ENCODE measurements around the gene GALNT18. TPM values are rescaled to one million over a fixed set of nuclear protein-coding genes. Genes with fewer than 3 reads are reported as not detected.

Gene GALNT18
- total RNA-seq, 1 donor from 2014 or later = 11.7 TPM

- H3K4me3 Mint-ChIP-seq = no peak overlapping the region
- H3K27me3 Mint-ChIP-seq = no peaks in the 10 kb centered on the region
- H3K27ac Mint-ChIP-seq = no peak overlapping the region
- no peak for DNase-seq (ENCODE audit: extremely low spot score, unreplicated experiment)
- no peaks in the 10 kb centered on the region for H3K9me3 Mint-ChIP-seq
- peaks cover 10% of the 10 kb centered on the region for H3K4me1 Mint-ChIP-seq (ENCODE audit: unreplicated experiment)
- no peaks in the 10 kb centered on the region for H3K36me3 Mint-ChIP-seq
- no peak for TF ChIP-seq CTCF (conservative IDR thresholded peaks at IDR 0.05)
Measured at GRCh38 chr11:11537372-11537771, 84.4 kb downstream of the GALNT18 start.

GRCh38 chr11:11536650-11537049 lies 85.2 kb downstream of the GALNT18 start:
- H3K4me1 Mint-ChIP-seq (ENCODE audit: unreplicated experiment) = peaks cover 13% of the 10 kb centered on the region
- H3K4me3 Mint-ChIP-seq = no peak overlapping the region
- no peaks in the 10 kb centered on the region for H3K9me3 Mint-ChIP-seq
- H3K27me3 Mint-ChIP-seq = peaks cover 3% of the 10 kb centered on the region
- no peak for DNase-seq (ENCODE audit: extremely low spot score, unreplicated experiment)
- no peak for TF ChIP-seq CTCF (conservative IDR thresholded peaks at IDR 0.05)
- H3K36me3 Mint-ChIP-seq = no peaks in the 10 kb centered on the region
- no peak overlapping the region for H3K27ac Mint-ChIP-seq

GRCh38 chr11:11535611-11536010 lies 86.2 kb downstream of the GALNT18 start:
- Mint-ChIP-seq H3K36me3 (no peaks in the 10 kb centered on the region), H3K27ac (no peak overlapping the region), H3K4me3 (no peak overlapping the region), H3K4me1 (ENCODE audit: unreplicated experiment) (peaks cover 15% of the 10 kb centered on the region), H3K9me3 (no peaks in the 10 kb centered on the region), H3K27me3 (peaks cover 3% of the 10 kb centered on the region)
- DNase-seq (ENCODE audit: extremely low spot score, unreplicated experiment) = no peak
- no peak for TF ChIP-seq CTCF (conservative IDR thresholded peaks at IDR 0.05)

GRCh38 chr11:11534981-11535380 lies 86.8 kb downstream of the GALNT18 start:
- Mint-ChIP-seq H3K36me3 (no peaks in the 10 kb centered on the region), H3K4me1 (ENCODE audit: unreplicated experiment) (peaks cover 15% of the 10 kb centered on the region), H3K27me3 (peaks cover 3% of the 10 kb centered on the region), H3K4me3 (no peak overlapping the region), H3K27ac (no peak overlapping the region), H3K9me3 (no peaks in the 10 kb centered on the region)
- no peak for DNase-seq (ENCODE audit: extremely low spot score, unreplicated experiment)
- no peak for TF ChIP-seq CTCF (conservative IDR thresholded peaks at IDR 0.05)

GRCh38 chr11:11533751-11534150 lies 88.1 kb downstream of the GALNT18 start:
- TF ChIP-seq CTCF (conservative IDR thresholded peaks at IDR 0.05) = no peak
- Mint-ChIP-seq H3K9me3 (no peaks in the 10 kb centered on the region), H3K27me3 (peaks cover 3% of the 10 kb centered on the region), H3K4me1 (ENCODE audit: unreplicated experiment) (peaks cover 9% of the 10 kb centered on the region), H3K4me3 (no peak overlapping the region), H3K36me3 (no peaks in the 10 kb centered on the region), H3K27ac (no peak overlapping the region)
- no peak for DNase-seq (ENCODE audit: extremely low spot score, unreplicated experiment)

- H3K4me1 Mint-ChIP-seq (ENCODE audit: unreplicated experiment) = peaks cover 5% of the 10 kb centered on the region
- no peak for TF ChIP-seq CTCF (conservative IDR thresholded peaks at IDR 0.05)
- H3K27me3 Mint-ChIP-seq = peaks cover 3% of the 10 kb centered on the region
- no peaks in the 10 kb centered on the region for H3K36me3 Mint-ChIP-seq
- H3K27ac Mint-ChIP-seq = no peak overlapping the region
- no peak for DNase-seq (ENCODE audit: extremely low spot score, unreplicated experiment)
- H3K9me3 Mint-ChIP-seq = no peaks in the 10 kb centered on the region
- no peak overlapping the region for H3K4me3 Mint-ChIP-seq
Measured at GRCh38 chr11:11533057-11533456, 88.7 kb downstream of the GALNT18 start.

All from type B pancreatic cell (in vitro differentiated cells).